Esophagus muscularis mucosa (tissue), 4 donors: ENCODE data around the gene TMEM179.

ENCODE experiments used
- CTCF ChIP-seq, 3 experiments: fragments of 200-600 bp in 2 of 3; fragments of 450-650 bp in 1 of 3; sonication (generic) in 2 of 3; IDR thresholded peaks; one replicate each; pipeline ENCODE4 v1.5.1; 2017 to 2019; ENCODE audit warnings: antibody characterized with exemption in 3 of 3, mild to moderate bottlenecking in 2 of 3, moderate library complexity in 1 of 3
- EP300 ChIP-seq: sonication (generic); formaldehyde crosslinking; IDR thresholded peaks from one replicate; pipeline ENCODE4 v1.6.1; 2017; ENCODE audit warnings: antibody characterized with exemption
- POLR2A ChIP-seq: fragments of 450-650 bp; IDR thresholded peaks from one replicate; pipeline ENCODE4 v1.6.1; 2017; ENCODE audit warnings: antibody characterized with exemption, moderate library complexity, mild to moderate bottlenecking, low read depth
- POLR2AphosphoS5 ChIP-seq, 2 donors: sonication (generic); formaldehyde crosslinking; IDR thresholded peaks; one replicate each; pipeline ENCODE4 v1.6.1; 2017; ENCODE audit warnings: antibody characterized with exemption in 2 of 2

- no peak for TF ChIP-seq POLR2A
- no peak for TF ChIP-seq CTCF (IDR thresholded peaks at IDR 0.05)
- TF ChIP-seq POLR2AphosphoS5 (IDR thresholded peaks at IDR 0.05), result no peak
- no peak for TF ChIP-seq EP300
These were observed 34.9 kb upstream of the TMEM179 start for GRCh38 chr14:104639471-104639870.
